SK-N-SH treated with all-trans-retinoic acid at 6 μM for 48 hours (cell line): ENCODE data around the gene KRTAP1-5.
"Not testable (repeated sequence)": the region's sequence is repeated elsewhere in the genome, so short reads cannot be mapped to it uniquely, and the experiment has no call there.

Experiments used
- GLIS3 ChIP-seq: fragments of 250-450 bp; sonication (Bioruptor Pico); IDR thresholded peaks from 2 replicates; pipeline ENCODE4 v1.5.0; 2020; ENCODE audit warnings: mild to moderate bottlenecking, moderate library complexity
- POU6F1 ChIP-seq: fragments of 250-450 bp; sonication (Bioruptor Pico); IDR thresholded peaks from 2 replicates; pipeline ENCODE4 v1.8.0; 2021; ENCODE audit warnings: low read depth, mild to moderate bottlenecking, moderate library complexity, borderline replicate concordance
- ZFP3 ChIP-seq: fragments of 250-450 bp; sonication (Bioruptor Pico); IDR thresholded peaks from 2 replicates; pipeline ENCODE4 v1.5.0; 2020; ENCODE audit warnings: mild to moderate bottlenecking, moderate library complexity

DNA sequence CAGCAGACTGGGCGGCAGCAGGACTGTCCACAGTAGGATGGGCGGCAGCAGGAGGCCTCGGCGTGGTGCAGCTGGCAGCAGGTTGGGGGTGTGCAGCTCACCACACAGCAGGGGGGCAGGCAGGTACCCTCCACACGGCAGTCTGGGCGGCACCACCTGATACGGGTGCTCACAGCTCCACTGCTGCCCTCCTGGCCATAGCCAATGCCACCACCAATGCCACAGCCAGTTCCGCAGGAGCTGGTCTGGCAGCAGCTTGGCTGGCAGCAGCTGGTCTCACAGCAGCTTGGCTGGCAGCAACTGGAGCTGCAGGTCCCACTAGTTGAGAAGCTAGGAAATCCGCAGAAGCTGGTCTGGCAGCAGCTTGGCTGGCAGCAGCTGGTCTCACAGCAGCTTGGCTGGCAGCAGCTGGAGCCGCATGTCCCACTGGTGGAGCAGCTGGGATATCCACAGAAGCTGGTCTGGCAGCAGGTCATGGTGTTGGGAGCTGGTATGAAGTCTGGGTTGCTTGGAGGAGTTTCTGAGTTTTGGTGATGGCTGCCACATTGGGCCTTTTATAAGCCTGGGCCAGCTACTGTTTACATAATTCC, 7.4 kb upstream of the KRTAP1-5 start, which contains the start of gene KRTAP1-3:
- TF ChIP-seq GLIS3 (CRISPR knock-in tag); ZFP3 (CRISPR knock-in tag); POU6F1: not testable (repeated sequence)
